Tibial nerve (tissue), 4 donors: ENCODE results near the gene PLA2G2E. TPM values are rescaled to one million over a fixed set of nuclear protein-coding genes. Genes with fewer than 3 reads are reported as not detected.

Experiments
- DNase-seq, 2 donors: peaks; one replicate each; pipeline ENCODE4 v3.0.0-alpha.2; 2019; ENCODE audit warnings: low spot score in 2 of 2
- H3K27ac ChIP-seq, 4 donors: fragments of 200-600 bp; sonication (generic) in 3 of 4; one replicate each; pipeline ENCODE4 v1.5.1; 2017 to 2019; ENCODE audit warnings: mild to moderate bottlenecking in 1 of 4
- H3K27me3 ChIP-seq, 2 donors: fragments of 200-600 bp; sonication (generic) in 1 of 2; one replicate each; pipeline versions ENCODE4 v1.5.1 to v1.6.0; 2017 to 2019
- H3K36me3 ChIP-seq, 3 donors: fragments of 200-600 bp; sonication (generic); one replicate each; pipeline ENCODE4 v1.5.1; 2018 to 2019
- H3K4me1 ChIP-seq, 4 donors: fragments of 200-600 bp; sonication (generic) in 3 of 4; one replicate each; pipeline ENCODE4 v1.5.1; 2017 to 2019
- H3K4me3 ChIP-seq, 4 donors: fragments of 200-600 bp; sonication (generic) in 3 of 4; one replicate each; pipeline ENCODE4 v1.5.1; 2017 to 2019; ENCODE audit warnings: mild to moderate bottlenecking in 1 of 4, moderate library complexity in 1 of 4
- H3K9me3 ChIP-seq, 4 donors: fragments of 200-600 bp; sonication (generic) in 3 of 4; one replicate each; pipeline ENCODE4 v1.5.1; 2017 to 2019
- CTCF ChIP-seq, 5 experiments: fragments of 200-600 bp in 3 of 5; fragments of 450-650 bp in 2 of 5; sonication (generic) in 3 of 5; IDR thresholded peaks; one replicate each; pipeline ENCODE4 v1.5.1; 2016 to 2019; ENCODE audit warnings: antibody characterized with exemption in 5 of 5, mild to moderate bottlenecking in 3 of 5, moderate library complexity in 2 of 5
- EP300 ChIP-seq, 2 donors: sonication (generic); formaldehyde crosslinking; IDR thresholded peaks; one replicate each; pipeline ENCODE4 v1.6.1; 2017; ENCODE audit warnings: antibody characterized with exemption in 2 of 2, mild to moderate bottlenecking in 1 of 2
- POLR2A ChIP-seq, 2 donors: fragments of 450-650 bp; IDR thresholded peaks; one replicate each; pipeline ENCODE4 v1.6.1; 2017; ENCODE audit warnings: antibody characterized with exemption in 2 of 2, mild to moderate bottlenecking in 2 of 2, moderate library complexity in 2 of 2
- WGBS, 2 donors: methylation state at CpG; one replicate each; pipeline ENCODE4 v1.1.5; 2018; 5-methylcytosine and 5-hydroxymethylcytosine counted together
- total RNA-seq, 4 donors: library from RNA; depleted of rRNA; stranded (reverse); fragments of >200 nt; gene quantifications; one replicate each; pipeline ENCODE4 v1.1.0, GENCODE V29; 2016

Gene PLA2G2E
- total RNA-seq, 4 donors from 2014 or later, result not detected

GRCh38 chr1:19963636-19964035, 40.2 kb upstream of the PLA2G2E start:
- H3K9me3 ChIP-seq, result peaks cover 0 to 12% (median 0%) of the 10 kb centered on the region in 4 donors
- no peak for TF ChIP-seq EP300 (IDR thresholded peaks at IDR 0.05)
- TF ChIP-seq POLR2A (IDR thresholded peaks at IDR 0.05), result no peak
- TF ChIP-seq CTCF (IDR thresholded peaks at IDR 0.05), result no peak
- no peak overlapping the region for H3K27ac ChIP-seq
- H3K4me3 ChIP-seq, result no peak overlapping the region
- WGBS, 2 donors, result 83 to 88% methylated on average over 4 of the region's 4 CpGs
- H3K36me3 ChIP-seq, result no peaks in the 10 kb centered on the region
- H3K4me1 ChIP-seq, result no peaks in the 10 kb centered on the region
- no peaks in the 10 kb centered on the region for H3K27me3 ChIP-seq
- no peak for DNase-seq

- no peak for DNase-seq
- Histone ChIP-seq H3K4me1 (no peaks in the 10 kb centered on the region), H3K27ac (no peak overlapping the region)
Measured at GRCh38 chr1:19960591-19960990, 37.2 kb upstream of the PLA2G2E start.

GRCh38 chr1:19957779-19958178, 34.4 kb upstream of the PLA2G2E start:
- Histone ChIP-seq H3K36me3 (no peaks in the 10 kb centered on the region), H3K4me3 (no peak overlapping the region), H3K9me3 (peaks cover 0 to 15% (median 0%) of the 10 kb centered on the region in 4 donors), H3K27me3 (no peaks in the 10 kb centered on the region), H3K27ac (no peak overlapping the region), H3K4me1 (no peaks in the 10 kb centered on the region)
- TF ChIP-seq CTCF (IDR thresholded peaks at IDR 0.05), result no peak
- TF ChIP-seq POLR2A (IDR thresholded peaks at IDR 0.05), result no peak
- TF ChIP-seq EP300 (IDR thresholded peaks at IDR 0.05), result no peak
- WGBS, 2 donors, result 69 to 71% methylated on average over 4 of the region's 4 CpGs
- DNase-seq, result no peak

More at GRCh38 chr1:19960591-19960990, 37.2 kb upstream of the PLA2G2E start:
- H3K4me3 ChIP-seq, result no peak overlapping the region
- TF ChIP-seq EP300 (IDR thresholded peaks at IDR 0.05), result no peak
- H3K27me3 ChIP-seq, result no peaks in the 10 kb centered on the region
- WGBS, 2 donors, result 44 to 45% methylated on average over 5 of the region's 5 CpGs
- H3K36me3 ChIP-seq, result no peaks in the 10 kb centered on the region
- H3K9me3 ChIP-seq, result peaks cover 0 to 12% (median 0%) of the 10 kb centered on the region in 4 donors

- H3K27ac ChIP-seq, result no peak overlapping the region
- H3K9me3 ChIP-seq, result peaks cover 0 to 15% (median 0%) of the 10 kb centered on the region in 4 donors
- TF ChIP-seq POLR2A (IDR thresholded peaks at IDR 0.05) (no peak), CTCF (IDR thresholded peaks at IDR 0.05) (no peak), EP300 (IDR thresholded peaks at IDR 0.05) (no peak)
- no peaks in the 10 kb centered on the region for H3K36me3 ChIP-seq
- DNase-seq, result no peak
- 58 to 63% methylated on average over 11 of the region's 11 CpGs for WGBS, 2 donors
- H3K4me3 ChIP-seq, result no peak overlapping the region
- H3K4me1 ChIP-seq, result no peaks in the 10 kb centered on the region
- H3K27me3 ChIP-seq, result no peaks in the 10 kb centered on the region
Measured at GRCh38 chr1:19955534-19956170, 32.2 kb upstream of the PLA2G2E start.

GRCh38 chr1:19954059-19954458, 30.6 kb upstream of the PLA2G2E start:
- H3K27me3 ChIP-seq, result peaks cover 0 to 6% of the 10 kb centered on the region in 2 donors
- peaks cover 0 to 15% (median 0%) of the 10 kb centered on the region in 4 donors for H3K9me3 ChIP-seq
- H3K4me1 ChIP-seq, result no peaks in the 10 kb centered on the region
- no peak for TF ChIP-seq EP300 (IDR thresholded peaks at IDR 0.05)
- TF ChIP-seq CTCF (IDR thresholded peaks at IDR 0.05), result no peak
- no peak for TF ChIP-seq POLR2A (IDR thresholded peaks at IDR 0.05)
- no peak for DNase-seq
- H3K4me3 ChIP-seq, result no peak overlapping the region
- WGBS, 2 donors, result 84 to 88% methylated on average over 2 of the region's 2 CpGs
- no peaks in the 10 kb centered on the region for H3K36me3 ChIP-seq
- no peak overlapping the region for H3K27ac ChIP-seq
